T-helper 1 cell treated with Interleukin-12 subunit alpha and Interleukin-12 subunit beta and Interleukin-4 antibody, amounts not matched to agents 30 μg/mL and 1 μg/mL, for 36 hours (primary cell): ENCODE data around the gene MCM6.

ENCODE experiments used
- H3K27ac Mint-ChIP-seq: one replicate; pipeline ENCODE4 v1.8.0; 2021; ENCODE audit warnings: mild to moderate bottlenecking, mixed read lengths
- H3K27me3 Mint-ChIP-seq: one replicate; pipeline ENCODE4 v1.8.0; 2021; ENCODE audit warnings: low read depth, mixed read lengths
- H3K36me3 Mint-ChIP-seq: one replicate; pipeline ENCODE4 v1.8.0; 2021; ENCODE audit warnings: low read depth, mixed read lengths
- H3K4me1 Mint-ChIP-seq: one replicate; pipeline ENCODE4 v1.8.0; 2021; ENCODE audit warnings: low read depth, mixed read lengths
- H3K4me3 Mint-ChIP-seq: one replicate; pipeline ENCODE4 v1.8.0; 2021; ENCODE audit warnings: mild to moderate bottlenecking, moderate library complexity, mixed read lengths
- H3K9me3 Mint-ChIP-seq: one replicate; pipeline ENCODE4 v1.8.0; 2021; ENCODE audit warnings: mixed read lengths

MCM6 gene

DNA sequence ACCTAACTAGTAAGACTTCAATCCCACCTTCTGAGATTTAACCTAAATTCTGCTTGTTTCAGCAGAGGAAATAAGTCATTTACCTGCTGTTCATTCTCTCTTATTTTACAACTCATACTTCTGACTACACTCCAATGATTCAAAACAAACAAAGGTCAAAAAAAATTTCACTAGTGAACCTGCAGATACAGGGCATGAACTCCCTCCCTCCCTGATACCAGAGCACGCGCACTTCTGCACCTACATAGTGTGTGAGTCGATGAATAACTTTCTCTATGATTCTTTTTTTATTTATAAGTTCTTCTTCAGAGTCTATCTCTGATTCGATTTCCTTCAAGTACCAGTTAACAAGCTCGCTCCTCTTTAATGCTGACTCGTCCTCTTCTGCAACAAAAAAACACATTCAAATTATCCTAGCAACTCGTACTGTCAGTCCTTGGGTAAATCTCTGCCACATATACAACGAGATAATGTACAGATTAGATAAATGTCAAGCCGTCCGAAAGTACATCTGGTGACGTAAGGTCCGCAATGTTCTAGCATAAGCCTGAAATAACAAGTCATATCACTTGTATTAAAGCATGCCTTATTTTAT is 31.8 kb downstream of the MCM6 start:
- H3K27ac Mint-ChIP-seq, result no peak overlapping the region

DNA sequence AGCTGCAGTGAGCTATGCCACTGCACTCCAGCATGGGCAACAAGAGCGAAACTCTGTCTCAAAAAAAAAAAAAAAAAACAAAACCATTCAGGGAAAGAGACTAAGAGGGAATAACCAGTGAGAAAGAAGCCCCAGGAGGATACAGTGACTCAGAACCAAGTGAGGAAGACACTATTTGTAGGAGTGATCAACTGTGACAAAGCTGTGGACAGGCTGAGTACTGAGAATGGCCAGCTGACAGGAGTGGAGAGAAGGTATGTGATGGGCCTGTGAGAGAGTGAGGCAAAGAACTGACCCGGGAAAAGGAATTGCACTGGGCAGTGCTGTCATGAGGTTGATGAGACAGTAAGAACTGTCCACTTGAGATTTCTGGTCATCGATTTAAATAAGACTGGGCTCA is 32.6 kb downstream of the MCM6 start:
- Mint-ChIP-seq H3K27ac (peak overlapping the region; percentile 18), H3K9me3 (no peaks in the 10 kb centered on the region)

More for the DNA sequence above, 31.8 kb downstream of the MCM6 start:
- Mint-ChIP-seq H3K27me3 (no peaks in the 10 kb centered on the region), H3K4me1 (peaks cover 14% of the 10 kb centered on the region), H3K36me3 (peaks cover 50% of the 10 kb centered on the region), H3K4me3 (no peak overlapping the region), H3K9me3 (no peaks in the 10 kb centered on the region)

DNA sequence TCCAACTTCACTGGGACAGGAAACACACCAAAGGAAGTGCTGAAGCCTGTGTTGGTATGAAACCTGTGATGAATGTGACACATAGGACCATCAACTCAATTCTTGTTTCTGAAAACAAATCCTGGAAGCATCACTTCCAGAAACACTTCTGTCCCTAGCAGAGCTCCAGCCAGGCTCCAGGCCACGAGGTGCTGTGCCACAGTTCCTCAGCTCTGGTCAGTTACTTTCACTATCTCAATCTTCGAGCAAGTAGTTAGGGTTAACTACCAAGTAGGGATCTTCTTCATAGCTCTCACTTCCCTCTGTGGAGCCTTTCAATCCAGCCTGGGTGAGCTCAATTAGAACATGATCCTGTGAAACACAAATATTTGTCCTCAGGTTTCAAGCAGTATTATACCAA is 35.6 kb downstream of the MCM6 start:
- no peaks in the 10 kb centered on the region for H3K27me3 Mint-ChIP-seq
- peaks cover 41% of the 10 kb centered on the region for H3K36me3 Mint-ChIP-seq
- peak overlapping the region; percentile 33 for H3K27ac Mint-ChIP-seq

More for the DNA sequence above, 32.6 kb downstream of the MCM6 start:
- Mint-ChIP-seq H3K4me3 (no peak overlapping the region), H3K4me1 (peaks cover 15% of the 10 kb centered on the region), H3K27me3 (no peaks in the 10 kb centered on the region), H3K36me3 (peaks cover 45% of the 10 kb centered on the region)

DNA sequence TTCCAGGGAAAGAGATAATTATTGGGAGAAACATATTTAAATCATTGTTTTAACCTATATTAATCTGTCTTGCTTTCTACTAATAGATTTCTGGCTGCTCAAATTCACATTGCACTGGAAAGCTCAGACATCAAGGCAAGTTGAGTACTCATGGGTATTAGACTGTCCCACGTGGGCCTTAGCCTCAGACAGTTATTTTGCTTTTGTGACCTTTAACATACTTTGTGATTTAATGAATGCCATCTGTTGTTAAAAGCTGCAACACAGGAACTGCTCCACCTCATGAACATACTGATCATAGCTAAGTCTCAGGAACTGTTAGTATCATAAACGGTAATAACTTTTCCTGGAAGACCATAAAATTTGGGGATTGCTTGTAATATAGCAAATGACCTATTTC is 36.5 kb downstream of the MCM6 start:
- no peak overlapping the region for H3K27ac Mint-ChIP-seq
- H3K36me3 Mint-ChIP-seq, result peaks cover 42% of the 10 kb centered on the region
- H3K27me3 Mint-ChIP-seq, result no peaks in the 10 kb centered on the region
- H3K4me1 Mint-ChIP-seq, result peaks cover 23% of the 10 kb centered on the region
- H3K4me3 Mint-ChIP-seq, result no peak overlapping the region
- no peaks in the 10 kb centered on the region for H3K9me3 Mint-ChIP-seq

More for the DNA sequence above, 35.6 kb downstream of the MCM6 start:
- Mint-ChIP-seq H3K4me1 (peaks cover 22% of the 10 kb centered on the region), H3K9me3 (no peaks in the 10 kb centered on the region), H3K4me3 (no peak overlapping the region)

DNA sequence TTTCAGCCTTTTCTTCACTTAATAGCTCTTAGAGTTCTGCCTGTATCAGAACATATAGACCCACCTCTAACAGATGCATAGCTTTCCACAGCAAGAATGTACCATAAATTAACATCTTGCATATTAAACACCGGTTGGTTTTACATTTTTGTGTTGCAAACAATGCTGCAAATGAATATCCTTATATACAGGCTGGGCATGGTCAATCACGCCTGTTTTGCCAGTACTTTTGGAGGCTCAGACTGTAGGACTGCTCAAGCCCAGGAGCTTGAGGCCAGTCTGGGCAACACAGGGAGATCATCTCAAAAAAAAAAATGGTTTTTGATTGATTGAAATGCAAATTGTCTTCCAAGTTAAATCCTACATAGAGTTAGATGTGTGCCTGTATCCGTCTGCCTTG is 37.7 kb downstream of the MCM6 start:
- H3K27me3 Mint-ChIP-seq, result no peaks in the 10 kb centered on the region
- peaks cover 33% of the 10 kb centered on the region for H3K36me3 Mint-ChIP-seq
- no peak overlapping the region for H3K4me3 Mint-ChIP-seq
- peaks cover 23% of the 10 kb centered on the region for H3K4me1 Mint-ChIP-seq
- no peak overlapping the region for H3K27ac Mint-ChIP-seq
- no peaks in the 10 kb centered on the region for H3K9me3 Mint-ChIP-seq

DNA sequence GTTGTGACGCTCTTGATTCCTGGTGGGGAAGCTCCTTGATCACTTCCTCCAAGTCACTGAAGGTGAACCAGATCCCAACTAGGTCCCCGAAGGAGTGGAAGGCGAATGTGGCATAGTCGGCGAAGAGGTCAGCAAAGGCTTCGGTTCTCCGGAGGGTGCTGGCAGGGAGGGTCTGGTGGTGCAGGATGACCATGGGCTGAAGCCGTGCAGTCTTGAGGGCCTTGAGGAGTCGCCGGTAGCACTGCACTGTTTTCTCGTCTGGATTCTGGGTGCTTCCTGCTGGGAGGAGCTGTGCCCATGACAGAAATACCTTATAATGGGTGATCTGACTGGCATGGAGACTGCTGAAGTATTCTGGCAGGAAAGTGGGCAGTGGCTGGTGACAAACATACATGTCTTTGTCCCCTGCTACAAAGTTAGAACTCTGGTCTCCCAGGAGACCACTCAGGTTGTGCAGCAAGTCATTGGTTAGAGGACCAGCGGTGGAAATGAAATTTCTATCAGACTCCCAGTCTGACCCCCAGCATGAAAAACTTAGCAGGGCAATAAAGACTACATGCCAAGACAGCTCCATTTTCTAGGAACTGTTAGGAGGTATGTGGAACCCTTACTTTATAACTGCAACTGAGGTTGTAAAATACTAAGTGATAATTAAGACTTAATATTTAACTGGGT is 39.5 kb downstream of the MCM6 start, which contains the start of gene LCT:
Gene LCT, minus strand, starts transcription at position 589 of the 675 bp plus-strand sequence. Its CDS starts 15 bp downstream, at position 574.
- Mint-ChIP-seq H3K36me3 (peaks cover 20% of the 10 kb centered on the region), H3K27me3 (no peaks in the 10 kb centered on the region), H3K9me3 (no peaks in the 10 kb centered on the region), H3K27ac (no peak within 1 kb of the TSS), H3K4me3 (no peak within 1 kb of the TSS), H3K4me1 (peaks cover 21% of the 10 kb centered on the region)

DNA sequence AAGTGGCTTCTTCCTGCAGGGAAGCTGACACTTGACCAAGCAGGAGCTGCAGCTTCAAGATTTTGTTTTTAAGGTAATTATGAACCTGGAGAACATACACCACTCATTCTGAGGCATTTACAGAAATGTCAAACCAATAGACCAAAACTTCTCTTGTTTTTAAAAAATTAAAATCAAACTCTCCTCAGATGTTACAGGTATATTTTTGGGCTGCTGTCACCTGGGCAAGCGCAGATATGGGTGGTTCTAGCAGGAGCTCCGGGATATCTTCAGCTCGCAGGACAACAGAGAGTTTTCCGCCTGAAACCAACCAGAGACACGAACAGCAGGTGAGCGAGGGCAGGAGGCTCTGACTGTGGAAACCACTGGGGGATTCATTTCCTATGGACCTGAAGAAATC is 43.4 kb downstream of the MCM6 start:
- H3K9me3 Mint-ChIP-seq, result no peaks in the 10 kb centered on the region
- H3K4me1 Mint-ChIP-seq, result peaks cover 7% of the 10 kb centered on the region
- H3K27ac Mint-ChIP-seq, result no peak overlapping the region
- H3K4me3 Mint-ChIP-seq, result no peak overlapping the region
- peaks cover 6% of the 10 kb centered on the region for H3K36me3 Mint-ChIP-seq
- no peaks in the 10 kb centered on the region for H3K27me3 Mint-ChIP-seq

DNA sequence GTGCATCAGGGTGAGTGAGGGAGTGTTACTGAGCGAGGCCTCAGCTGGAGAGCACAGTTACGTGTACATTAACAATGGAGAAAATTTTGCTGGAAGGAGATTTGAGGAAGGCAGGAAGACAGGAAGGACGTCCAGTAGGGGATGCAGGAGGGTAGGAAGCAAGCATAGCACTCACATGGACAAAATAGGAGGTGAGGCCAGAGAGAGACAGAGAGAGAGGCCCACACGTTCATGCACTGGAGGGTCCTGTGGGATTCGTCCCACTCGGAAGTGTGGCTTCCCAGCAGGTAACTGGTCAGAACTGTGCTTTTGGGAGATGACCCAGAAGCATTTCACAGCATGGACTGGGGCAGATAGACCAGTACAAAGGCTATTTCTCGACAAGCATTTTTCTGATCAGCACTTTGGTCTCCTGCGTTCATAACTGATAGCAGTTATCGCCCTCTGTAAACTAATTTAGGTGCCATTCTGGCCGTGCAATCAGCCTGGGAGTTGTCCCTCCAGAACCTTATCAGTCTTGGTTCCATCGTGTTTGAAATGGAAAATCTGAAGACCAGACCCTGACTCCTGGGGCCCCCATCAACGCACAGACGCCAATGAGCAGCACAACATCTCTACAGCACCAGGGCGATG is 44.9 kb downstream of the MCM6 start:
- no peaks in the 10 kb centered on the region for H3K27me3 Mint-ChIP-seq
- H3K4me3 Mint-ChIP-seq, result no peak overlapping the region
- no peak overlapping the region for H3K27ac Mint-ChIP-seq
- H3K9me3 Mint-ChIP-seq, result no peaks in the 10 kb centered on the region
- H3K36me3 Mint-ChIP-seq, result peaks cover 6% of the 10 kb centered on the region
- peaks cover 4% of the 10 kb centered on the region for H3K4me1 Mint-ChIP-seq

DNA sequence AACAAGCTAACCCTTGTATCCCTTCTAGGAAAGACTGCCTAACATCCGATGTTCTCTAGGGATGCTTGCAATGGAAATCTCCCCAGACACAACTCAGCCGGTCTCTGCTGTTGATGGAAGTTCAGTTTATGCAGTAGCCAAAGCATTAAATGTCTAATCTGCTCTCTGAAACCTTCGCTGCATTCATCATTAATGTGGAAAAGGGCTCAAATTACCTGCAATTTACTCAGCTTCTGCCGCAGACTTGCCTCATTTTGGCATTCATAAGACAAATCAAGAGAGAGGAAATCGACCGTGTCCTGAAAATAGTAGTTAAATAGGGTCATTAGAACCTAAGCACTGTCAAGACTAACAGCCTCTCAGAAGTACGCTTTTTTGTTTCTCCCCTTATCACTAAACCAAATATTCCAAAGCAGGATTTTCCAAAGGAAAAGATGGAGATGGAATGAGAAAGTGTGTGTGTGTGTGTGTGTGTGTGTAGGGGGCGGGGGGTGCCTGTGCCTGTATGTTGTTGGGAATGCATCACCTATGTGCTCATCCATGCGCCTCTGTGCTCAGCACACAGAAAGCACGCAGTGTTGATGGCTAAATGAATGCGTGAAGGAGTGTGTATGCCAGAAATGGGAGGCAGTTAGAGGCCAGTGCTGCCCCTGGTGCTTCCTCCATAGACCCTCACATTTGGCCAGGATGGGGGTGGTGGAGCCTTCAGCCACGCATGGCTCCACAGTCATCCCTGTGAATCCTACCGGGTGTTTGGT is 46.7 kb downstream of the MCM6 start:
- Mint-ChIP-seq H3K36me3 (peaks cover 7% of the 10 kb centered on the region), H3K4me1 (peaks cover 3% of the 10 kb centered on the region), H3K27ac (no peak overlapping the region), H3K27me3 (no peaks in the 10 kb centered on the region), H3K4me3 (no peak overlapping the region), H3K9me3 (no peaks in the 10 kb centered on the region)

DNA sequence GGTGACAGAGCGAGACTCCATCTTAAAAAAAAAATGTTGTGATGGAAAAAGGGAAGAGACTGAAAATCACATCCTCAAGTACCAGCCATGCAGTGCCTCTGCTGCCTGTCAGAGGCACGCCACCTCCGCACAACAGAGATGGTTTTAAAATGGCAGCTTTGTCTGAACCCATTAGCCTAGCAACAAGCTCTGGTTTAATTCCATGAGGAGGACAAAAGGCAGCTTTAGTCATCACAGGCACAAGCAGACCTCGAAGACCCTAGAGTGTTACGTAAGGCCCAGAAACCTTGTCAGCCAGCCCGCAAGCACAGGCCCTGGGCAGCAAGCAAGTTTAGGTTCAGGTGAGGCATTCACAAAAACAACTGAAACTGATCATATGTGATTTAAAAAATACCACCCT is 49.7 kb downstream of the MCM6 start:
- Mint-ChIP-seq H3K4me3 (no peak overlapping the region), H3K27ac (no peak overlapping the region), H3K27me3 (no peaks in the 10 kb centered on the region), H3K4me1 (peaks cover 10% of the 10 kb centered on the region), H3K36me3 (peaks cover 21% of the 10 kb centered on the region), H3K9me3 (peaks cover 14% of the 10 kb centered on the region)

DNA sequence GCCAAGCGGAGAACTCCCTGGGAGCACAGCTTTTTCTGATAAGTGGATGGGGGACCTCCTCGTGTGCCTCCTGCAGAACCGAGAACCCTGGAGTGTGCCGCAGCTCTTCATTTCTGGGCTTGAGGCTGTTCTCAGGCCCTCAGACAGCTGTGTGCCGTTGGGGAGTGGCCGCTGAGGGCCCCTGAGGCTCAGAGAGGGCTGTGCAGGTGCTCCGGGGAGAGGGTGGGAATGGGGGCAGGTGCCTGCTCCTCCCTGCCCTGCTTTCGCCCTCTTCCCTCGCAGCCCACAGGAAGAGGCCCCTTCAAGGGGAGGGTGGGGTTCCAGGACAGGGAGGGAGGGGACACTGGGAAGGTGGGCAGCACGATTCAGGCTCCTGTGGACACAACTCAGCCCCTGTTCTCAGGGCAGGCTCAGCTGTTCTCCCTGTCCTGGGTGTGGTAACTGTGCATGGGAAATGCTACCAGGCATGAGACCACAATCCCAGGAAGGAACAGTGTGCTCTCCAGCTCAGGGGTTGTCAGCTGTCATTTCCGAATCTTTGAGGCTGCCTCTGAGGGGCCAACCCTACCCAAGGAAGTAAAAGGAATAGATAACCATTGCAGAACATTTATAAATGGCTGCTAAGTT is 50.6 kb downstream of the MCM6 start:
- Mint-ChIP-seq H3K4me1 (peaks cover 17% of the 10 kb centered on the region), H3K4me3 (no peak overlapping the region), H3K9me3 (peaks cover 14% of the 10 kb centered on the region), H3K36me3 (peaks cover 21% of the 10 kb centered on the region), H3K27me3 (no peaks in the 10 kb centered on the region), H3K27ac (no peak overlapping the region)

DNA sequence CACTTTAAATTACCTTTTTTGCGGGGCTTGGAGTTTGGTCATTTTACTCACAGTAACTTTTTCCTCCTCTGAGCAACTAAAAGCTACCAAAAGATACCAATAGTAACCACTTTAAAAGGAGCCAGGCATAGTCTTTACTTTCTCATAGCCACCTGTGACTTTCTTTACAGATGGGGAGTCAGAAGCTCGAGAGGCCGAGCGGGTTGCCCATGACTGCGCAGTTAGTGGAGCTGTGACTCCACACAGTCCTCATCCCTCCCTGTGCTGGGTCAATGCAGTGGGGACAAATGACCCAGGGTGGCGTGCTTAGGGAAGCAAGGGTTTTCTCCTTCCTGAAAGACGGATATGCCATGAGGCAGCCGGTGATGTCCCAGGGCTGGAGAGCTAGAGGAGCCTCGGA is 51.1 kb downstream of the MCM6 start:
- peaks cover 14% of the 10 kb centered on the region for H3K9me3 Mint-ChIP-seq
- H3K4me1 Mint-ChIP-seq, result peaks cover 22% of the 10 kb centered on the region
- no peaks in the 10 kb centered on the region for H3K27me3 Mint-ChIP-seq
- H3K4me3 Mint-ChIP-seq, result no peak overlapping the region
- H3K27ac Mint-ChIP-seq, result no peak overlapping the region
- H3K36me3 Mint-ChIP-seq, result peaks cover 23% of the 10 kb centered on the region

DNA sequence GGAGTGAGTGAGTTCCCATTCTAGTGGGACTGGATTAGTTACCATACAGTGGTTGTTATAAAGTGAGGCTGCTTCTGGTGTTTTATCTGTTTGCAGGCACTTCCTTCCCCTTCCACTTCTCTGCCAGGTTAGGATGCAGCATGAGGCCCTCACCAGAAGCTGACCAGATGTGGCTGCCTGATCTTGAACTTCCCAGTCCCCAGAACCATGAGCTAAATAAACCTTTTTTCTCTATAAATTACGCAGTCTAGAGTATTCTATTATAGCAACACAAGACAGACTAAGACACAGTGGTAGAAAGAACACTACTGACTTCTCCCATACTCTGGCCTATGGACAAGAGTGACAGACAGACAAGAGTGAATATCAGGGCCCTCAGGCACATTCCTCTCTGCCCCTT is 53.4 kb downstream of the MCM6 start:
- H3K27ac Mint-ChIP-seq, result no peak overlapping the region
- peaks cover 23% of the 10 kb centered on the region for H3K36me3 Mint-ChIP-seq
- no peak overlapping the region for H3K4me3 Mint-ChIP-seq
- no peaks in the 10 kb centered on the region for H3K27me3 Mint-ChIP-seq
- H3K9me3 Mint-ChIP-seq, result peaks cover 14% of the 10 kb centered on the region
- peaks cover 35% of the 10 kb centered on the region for H3K4me1 Mint-ChIP-seq

DNA sequence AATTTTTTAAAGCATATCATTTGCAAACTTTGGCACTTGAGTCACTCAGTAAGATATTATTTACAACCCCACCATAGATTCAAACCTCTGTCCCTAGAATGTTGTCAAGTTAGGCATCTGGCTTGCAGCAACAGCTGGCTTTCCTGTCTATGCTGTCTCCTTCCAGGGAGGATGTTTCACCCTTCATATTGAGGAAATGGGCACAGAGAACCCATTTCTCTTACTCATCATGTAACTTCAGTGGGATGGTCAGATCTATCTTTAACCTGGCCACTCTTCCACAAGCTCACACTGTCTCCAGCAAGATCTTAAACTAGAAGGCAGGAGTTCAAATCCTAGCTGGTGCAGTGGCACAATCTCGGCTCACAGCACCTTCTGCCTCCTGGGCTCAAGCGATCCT is 55.1 kb downstream of the MCM6 start:
- peaks cover 35% of the 10 kb centered on the region for H3K4me1 Mint-ChIP-seq
- peak overlapping the region; percentile 53 for H3K4me3 Mint-ChIP-seq
- peaks cover 25% of the 10 kb centered on the region for H3K36me3 Mint-ChIP-seq
- no peaks in the 10 kb centered on the region for H3K27me3 Mint-ChIP-seq
- H3K27ac Mint-ChIP-seq, result peak overlapping the region; percentile 9
- H3K9me3 Mint-ChIP-seq, result peaks cover 14% of the 10 kb centered on the region
